Hematopoietic multipotent progenitor cell treated with erythropoietin and hydrocortisone succinate and interleukin-3 and kit ligand, for 8 days (in vitro differentiated cells): Measurements from ENCODE around the gene NF1.

Experiments used
- DNase-seq: peaks from one replicate; pipeline ENCODE4 v3.0.0-alpha.2; 2015

NF1 gene

GRCh38 chr17:31412511-31412910 is 317.7 kb downstream of the NF1 start:
- no peak for DNase-seq

GRCh38 chr17:31413081-31413799 is 318.5 kb downstream of the NF1 start:
- no peak for DNase-seq

- DNase-seq: no peak
These were observed 319.2 kb downstream of the NF1 start for GRCh38 chr17:31413874-31414549.

GRCh38 chr17:31414550-31414918 is 319.8 kb downstream of the NF1 start:
- no peak for DNase-seq

- no peak for DNase-seq
These were observed 320.3 kb downstream of the NF1 start for GRCh38 chr17:31415004-31415454.

GRCh38 chr17:31415640-31416502 is 321.1 kb downstream of the NF1 start:
- DNase-seq: no peak

GRCh38 chr17:31416503-31416923 is 321.7 kb downstream of the NF1 start:
- DNase-seq: no peak

GRCh38 chr17:31417051-31417792 is 322.4 kb downstream of the NF1 start:
- DNase-seq: no peak

GRCh38 chr17:31418773-31419350 is 324.1 kb downstream of the NF1 start:
- DNase-seq: no peak

GRCh38 chr17:31422443-31422842 is 327.7 kb downstream of the NF1 start:
- DNase-seq: no peak

GRCh38 chr17:31424944-31425281 is 330.1 kb downstream of the NF1 start:
- DNase-seq: no peak

- DNase-seq: peak; percentile 3
These were observed 330.7 kb downstream of the NF1 start for GRCh38 chr17:31425282-31426040.
